8988T (cell line): ENCODE measurements around the gene GPAT3.

Experiments
- DNase-seq: peaks from one replicate; pipeline ENCODE4 v3.0.0; 2011

GPAT3 gene

GRCh38 chr4:83651846-83652245 lies 115.9 kb downstream of the GPAT3 start:
- DNase-seq = no peak
